Neutrophil (primary cell): ENCODE data around the gene RPTOR.

ENCODE experiments used
- H3K27ac ChIP-seq: fragments of 200-600 bp; sonication (generic); 2 replicates; pipeline ENCODE4 v1.5.1; 2016; ENCODE audit warnings: mild to moderate bottlenecking, moderate library complexity
- H3K27me3 ChIP-seq: fragments of 200-600 bp; sonication (generic); 2 replicates; pipeline ENCODE4 v1.6.0; 2016; ENCODE audit warnings: mild to moderate bottlenecking
- H3K36me3 ChIP-seq: fragments of 200-600 bp; sonication (generic); 2 replicates; pipeline ENCODE4 v1.5.1; 2017
- H3K4me1 ChIP-seq, 2 experiments: fragments of 200-600 bp in 1 of 2; sonication (generic) in 1 of 2; 1 replicate in 1 of 2; 2 replicates in 1 of 2; pipeline versions ENCODE4 v1.5.1 to v1.6.1; 2013 to 2016; ENCODE audit warnings: low read depth in 1 of 2, low read length in 1 of 2, mild to moderate bottlenecking in 1 of 2, moderate library complexity in 1 of 2; ENCODE audit not compliant: control insufficient read depth in 1 of 2, insufficient read depth in 1 of 2
- H3K4me3 ChIP-seq, 2 experiments: fragments of 200-600 bp in 1 of 2; sonication (generic) in 1 of 2; 1 replicate in 1 of 2; 2 replicates in 1 of 2; pipeline ENCODE4 v1.5.1; 2013 to 2016; ENCODE audit warnings: low read depth in 1 of 2, low read length in 1 of 2, mild to moderate bottlenecking in 1 of 2, moderate library complexity in 1 of 2
- H3K9me3 ChIP-seq: fragments of 200-600 bp; sonication (generic); 2 replicates; pipeline ENCODE4 v1.5.1; 2016
- CTCF ChIP-seq: fragments of 200-600 bp; sonication (generic); IDR thresholded peaks from 2 replicates; pipeline ENCODE4 v1.5.1; 2016; ENCODE audit warnings: antibody characterized with exemption

The RPTOR gene

GRCh38 chr17:80997424-80998117 lies 452.9 kb downstream of the RPTOR start:
- no peak for TF ChIP-seq CTCF
- Histone ChIP-seq H3K9me3 (no peaks in the 10 kb centered on the region), H3K4me1 (peaks cover 10 to 12% of the 10 kb centered on the region in 2 experiments), H3K4me3 (no peak overlapping the region), H3K36me3 (peaks cover 65% of the 10 kb centered on the region), H3K27ac (no peak overlapping the region), H3K27me3 (peaks cover 18% of the 10 kb centered on the region)

GRCh38 chr17:80998118-80998747 lies 453.6 kb downstream of the RPTOR start:
- no peak for TF ChIP-seq CTCF
- Histone ChIP-seq H3K27ac (no peak overlapping the region), H3K36me3 (peaks cover 65% of the 10 kb centered on the region), H3K9me3 (no peaks in the 10 kb centered on the region), H3K4me1 (peaks cover 3 to 6% of the 10 kb centered on the region in 2 experiments), H3K27me3 (peaks cover 25% of the 10 kb centered on the region), H3K4me3 (no peak overlapping the region)

- H3K27ac ChIP-seq, result no peak overlapping the region
- peaks cover 65% of the 10 kb centered on the region for H3K36me3 ChIP-seq
- peaks cover 0 to 4% of the 10 kb centered on the region in 2 experiments for H3K4me1 ChIP-seq
- no peaks in the 10 kb centered on the region for H3K9me3 ChIP-seq
- TF ChIP-seq CTCF, result no peak
- peaks cover 32% of the 10 kb centered on the region for H3K27me3 ChIP-seq
- no peak overlapping the region for H3K4me3 ChIP-seq
Measured at GRCh38 chr17:80998748-80999535, 454.3 kb downstream of the RPTOR start.

GRCh38 chr17:80999536-81000333 lies 455.1 kb downstream of the RPTOR start:
- TF ChIP-seq CTCF, result no peak
- Histone ChIP-seq H3K4me3 (no peak overlapping the region), H3K27ac (no peak overlapping the region), H3K36me3 (peaks cover 65% of the 10 kb centered on the region), H3K9me3 (no peaks in the 10 kb centered on the region), H3K4me1 (peaks cover 5 to 11% of the 10 kb centered on the region in 2 experiments), H3K27me3 (peaks cover 40% of the 10 kb centered on the region)

- TF ChIP-seq CTCF, result no peak
- peaks cover 45% of the 10 kb centered on the region for H3K27me3 ChIP-seq
- no peak overlapping the region for H3K27ac ChIP-seq
- peaks cover 6 to 11% of the 10 kb centered on the region in 2 experiments for H3K4me1 ChIP-seq
- H3K36me3 ChIP-seq, result peaks cover 59% of the 10 kb centered on the region
- H3K4me3 ChIP-seq, result no peak overlapping the region
- no peaks in the 10 kb centered on the region for H3K9me3 ChIP-seq
Measured at GRCh38 chr17:81000334-81000630, 455.6 kb downstream of the RPTOR start.
